22Rv1 (cell line): ENCODE data around the gene WDR62.

Experiments
- H3K27ac ChIP-seq: fragments of 450-650 bp; 2 replicates; pipeline ENCODE4 v1.5.1; 2017
- CTCF ChIP-seq: fragments of 450-650 bp; IDR thresholded peaks from 2 replicates; pipeline ENCODE4 v1.5.1; 2017; ENCODE audit warnings: mild to moderate bottlenecking
- ZFX ChIP-seq: fragments of 450-650 bp; IDR thresholded peaks from 2 replicates; pipeline ENCODE4 v1.6.1; 2017; ENCODE audit warnings: antibody characterized with exemption, borderline replicate concordance

The WDR62 gene

DNA sequence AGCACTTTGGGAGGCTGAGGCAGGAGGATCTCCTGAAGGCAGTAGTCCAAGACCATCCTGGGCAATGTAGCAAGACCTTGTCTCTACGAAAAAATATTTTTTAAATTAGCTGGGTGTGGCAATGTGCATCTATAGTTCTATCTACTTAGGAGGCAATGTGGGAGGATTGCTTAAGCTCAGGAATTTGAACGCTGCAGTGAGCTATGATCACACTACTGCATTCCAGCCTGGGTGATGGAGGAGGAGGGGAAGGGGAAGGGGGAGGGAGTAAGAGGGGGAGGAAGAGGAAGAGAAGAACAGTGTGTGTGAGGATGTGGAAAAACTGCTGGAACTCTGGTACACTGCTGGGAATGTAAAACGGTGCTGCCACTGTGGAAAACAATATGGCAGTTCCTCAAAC lies 12.9 kb upstream of the WDR62 start:
- TF ChIP-seq ZFX (no peak), CTCF (no peak)
- H3K27ac ChIP-seq = no peak overlapping the region

DNA sequence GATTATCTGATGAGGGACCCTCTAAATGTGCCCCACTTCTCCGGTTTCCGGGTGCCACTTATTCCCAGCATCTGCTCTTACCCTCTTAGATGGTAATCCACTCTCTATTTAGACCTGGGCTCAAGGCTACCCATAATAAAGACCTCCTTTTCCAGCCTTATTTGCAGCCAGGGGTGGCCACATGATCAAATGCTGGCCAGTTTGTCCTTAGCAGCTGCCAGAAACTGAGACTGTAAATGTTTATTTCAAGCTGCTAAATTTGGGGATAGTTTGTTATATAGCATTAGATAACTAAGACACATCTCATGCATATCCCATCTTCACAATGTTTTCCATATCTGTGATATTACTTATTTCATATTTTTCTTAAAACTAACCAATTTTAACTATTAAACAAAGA lies 10.7 kb upstream of the WDR62 start:
- TF ChIP-seq ZFX (no peak), CTCF (no peak)

GRCh38 chr19:36046443-36047050 lies 8.2 kb upstream of the WDR62 start:
- H3K27ac ChIP-seq = no peak overlapping the region
- TF ChIP-seq CTCF (no peak), ZFX (no peak)

More for the DNA sequence above, 10.7 kb upstream of the WDR62 start:
- H3K27ac ChIP-seq = no peak overlapping the region

DNA sequence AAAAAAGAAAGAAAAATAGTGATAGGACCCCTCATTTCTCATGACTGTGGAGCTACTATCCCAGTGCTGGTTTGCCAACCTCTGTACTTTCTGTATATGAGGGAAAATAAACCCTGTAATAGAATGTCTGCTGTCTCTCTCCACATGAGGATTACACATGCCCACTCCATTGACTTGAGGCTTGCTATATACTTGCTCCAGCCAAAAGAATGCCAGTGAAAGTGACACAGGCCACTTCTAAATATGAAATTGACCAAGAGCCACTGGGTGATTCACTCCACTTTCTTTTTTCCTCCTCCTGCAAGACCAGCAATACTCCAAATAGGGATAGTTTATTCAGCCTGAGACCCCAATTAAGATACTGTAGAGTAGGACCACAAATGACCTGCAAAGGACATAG lies 6.9 kb upstream of the WDR62 start:
- no peak overlapping the region for H3K27ac ChIP-seq
- TF ChIP-seq CTCF (no peak), ZFX (no peak)

DNA sequence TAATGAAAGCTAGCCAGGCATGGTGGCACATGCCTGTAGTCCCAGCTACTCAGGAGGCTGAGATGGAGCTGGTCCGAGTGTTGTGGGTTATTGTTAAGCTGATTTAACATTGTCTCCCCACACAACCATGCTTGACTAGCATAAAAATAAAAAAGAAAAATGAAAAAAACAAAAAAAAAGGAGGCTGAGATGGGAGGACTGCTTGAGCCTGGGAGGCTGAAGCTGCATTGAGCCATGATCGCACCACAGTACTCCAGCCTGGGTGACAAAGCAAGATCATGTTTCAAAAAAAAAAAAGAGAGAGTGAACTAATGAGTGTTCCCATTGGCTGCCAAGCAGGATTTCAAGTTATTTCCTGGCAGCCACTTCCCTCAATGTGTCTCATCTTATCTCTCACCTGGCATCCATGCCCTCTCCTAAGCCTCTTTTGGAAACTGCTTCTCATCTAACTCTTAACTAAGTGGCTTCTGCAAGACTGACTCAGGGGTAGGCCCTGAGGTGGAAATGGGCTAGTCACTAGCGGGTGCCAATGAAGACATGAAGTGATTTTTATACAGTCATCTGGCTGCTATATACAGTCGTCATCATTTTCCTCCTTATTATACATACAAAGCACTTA lies 5.5 kb upstream of the WDR62 start:
- H3K27ac ChIP-seq = peak overlapping the region; percentile 33
- TF ChIP-seq CTCF (no peak), ZFX (no peak)

- TF ChIP-seq CTCF (peak; percentile 20), ZFX (no peak)
- no peak overlapping the region; the same call in 1 of the 2 replicates for H3K27ac ChIP-seq
These were observed 3.5 kb upstream of the WDR62 start for GRCh38 chr19:36051236-36051635.

- TF ChIP-seq ZFX (no peak), CTCF (no peak; the same call in 1 of the 2 replicates)
- no peak overlapping the region; the same call in 1 of the 2 replicates for H3K27ac ChIP-seq
These were observed 3.1 kb upstream of the WDR62 start for GRCh38 chr19:36051637-36052036.
